Psoas muscle (tissue), 8 donors: ENCODE results near the gene CA10. TPM values are rescaled to one million over a fixed set of nuclear protein-coding genes. Genes with fewer than 3 reads are reported as not detected.

Source experiments
- ATAC-seq, 4 donors: fragments of 200-7000 bp; cut with Tn5 transposase; one replicate each; pipeline ENCODE4 v1.9.1; 2020; ENCODE audit warnings: moderate library complexity in 3 of 4, mild to moderate bottlenecking in 2 of 4
- DNase-seq, 2 donors: peaks; one replicate each; pipeline ENCODE4 v3.0.0-alpha.2; 2020
- H3K27ac ChIP-seq: fragments of 200-600 bp; one replicate; pipeline ENCODE4 v1.8.0; 2022
- H3K27me3 ChIP-seq, 3 donors: fragments of 200-600 bp in 1 of 3; one replicate each; pipeline versions ENCODE4 v1.6.1 to v1.8.0; 2013 to 2022; ENCODE audit warnings: low read length in 2 of 3, mild to moderate bottlenecking in 2 of 3, moderate library complexity in 1 of 3; ENCODE audit not compliant: insufficient read depth in 3 of 3
- H3K36me3 ChIP-seq, 2 donors: fragments of 200-600 bp in 1 of 2; one replicate each; pipeline versions ENCODE4 v1.6.1 to v1.8.0; 2013 to 2022; ENCODE audit warnings: low read depth in 1 of 2, mild to moderate bottlenecking in 1 of 2, moderate library complexity in 1 of 2; ENCODE audit not compliant: insufficient read depth in 1 of 2
- H3K4me1 ChIP-seq: fragments of 200-600 bp; one replicate; pipeline ENCODE4 v1.8.0; 2022
- H3K4me3 ChIP-seq: fragments of 200-600 bp; one replicate; pipeline ENCODE4 v1.8.0; 2022; ENCODE audit warnings: mild to moderate bottlenecking
- H3K9me3 ChIP-seq: fragments of 200-600 bp; one replicate; pipeline ENCODE4 v1.8.0; 2022
- WGBS, 3 donors: extraction: QIAGEN DNeasy Blood & Tissue Kit; methylation state at CpG; one replicate each; pipeline versions ENCODE4 v1.1.6 to v1.1.7; 2013; 5-methylcytosine and 5-hydroxymethylcytosine counted together
- intact Hi-C, 2 donors: fragments of 100-400 bp; cut with DNase I; formaldehyde crosslinking; loops; one replicate each; pipeline versions ENCODE4 v1.11.0 to v1.14.2; 2022
- polyA plus RNA-seq, 3 donors: library from polyadenylated mRNA; stranded (reverse); fragments of 200-250 nt; gene quantifications; one replicate each; pipeline ENCODE4 v1.2.3, GENCODE V29; 2013
- total RNA-seq, 4 donors: library from RNA; stranded (reverse); fragmentation: NEBNext Ultra II Directional in 2 of 4; extraction: Animal tissue kit (Norgen Biotek cat#: 25700) in 2 of 4; gene quantifications; one replicate each; pipeline versions ENCODE4 v1.2.1 to v1.2.4, GENCODE V29; 2021 to 2023
- TF ChIP-seq, protein P1 (sequence below): fragments of 200-600 bp; IDR thresholded peaks from one replicate; pipeline ENCODE4 v1.8.0; 2022; ENCODE audit warnings: antibody characterized with exemption
- donor health status: healthy with polysubstance abuse.
- donor health status: DM: no; HTN: no; CAD: no; lungs with moderate emphysema.
- donor health status: Bipolar disorder and iron deficiency.
- donor health status: healthy.
- donor health status: DM: yes; HTN: yes; CAD: no.
- donor health status: DM: no; HTN: no; CAD: no.
- donor health status: DM: no; HTN: no; CAD: no.
- donor health status: DM: yes; HTN: yes; CAD: no.

CA10 gene
- total and polyA plus RNA-seq, 7 donors: 0.03 to 0.04 TPM; not detected in 5

DNA sequence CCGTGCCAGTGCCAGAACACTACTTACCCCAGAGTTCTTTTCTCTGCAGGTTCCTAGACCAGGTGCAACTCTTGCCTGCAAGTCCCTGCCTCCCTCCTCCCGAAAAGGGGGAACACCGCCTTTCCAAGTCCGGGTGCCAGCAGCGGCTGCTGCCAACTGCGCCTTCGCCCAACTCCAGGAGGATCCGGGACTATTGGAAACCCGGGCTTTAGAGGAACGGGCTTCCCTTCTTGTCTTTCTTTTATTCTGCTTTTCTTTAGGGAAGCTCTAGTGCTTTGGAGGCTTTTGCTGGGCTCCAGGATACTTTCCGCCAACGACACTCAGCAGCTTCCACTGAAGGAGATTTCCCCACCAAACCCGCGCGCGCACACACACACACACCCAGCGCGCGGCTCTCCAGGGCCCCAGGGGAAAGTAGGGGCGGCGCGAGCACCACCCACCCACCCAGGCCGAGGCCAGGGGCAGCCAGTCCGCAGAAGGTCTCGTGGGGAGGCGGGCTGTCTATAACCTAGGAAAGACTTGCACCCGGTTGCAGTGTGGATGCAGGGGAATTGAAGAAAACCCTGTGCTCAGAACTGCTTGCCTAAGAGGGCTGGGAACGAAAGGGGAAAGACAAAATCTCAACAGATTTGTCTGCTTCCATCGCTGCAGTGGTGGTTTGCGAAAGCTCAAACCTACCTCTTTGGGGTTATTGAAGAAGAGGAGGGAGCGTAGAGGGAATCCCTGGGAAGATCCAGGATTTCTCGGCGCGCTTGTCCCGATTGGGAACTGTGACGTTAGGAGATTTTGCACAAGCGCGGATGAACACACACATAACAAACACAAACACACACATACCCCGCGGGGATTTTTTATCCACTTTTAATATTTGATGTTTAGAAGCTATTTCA lies 977 bp upstream of the CA10 start:
- Histone ChIP-seq H3K9me3 (no peaks in the 10 kb centered on the region), H3K36me3 (no peaks in the 10 kb centered on the region), H3K27me3 (peaks cover 11 to 43% (median 31%) of the 10 kb centered on the region in 3 donors), H3K27ac (no peak overlapping the region), H3K4me1 (no peaks in the 10 kb centered on the region), H3K4me3 (peak overlapping the region; percentile 50)
- WGBS, 3 donors: 3 to 6% (median 5%) methylated on average over 40 of the region's 40 CpGs
- DNase-seq (peak in 1 of 2 donors; percentile 33), ATAC-seq (no peak)
- TF ChIP-seq, protein P1, sequence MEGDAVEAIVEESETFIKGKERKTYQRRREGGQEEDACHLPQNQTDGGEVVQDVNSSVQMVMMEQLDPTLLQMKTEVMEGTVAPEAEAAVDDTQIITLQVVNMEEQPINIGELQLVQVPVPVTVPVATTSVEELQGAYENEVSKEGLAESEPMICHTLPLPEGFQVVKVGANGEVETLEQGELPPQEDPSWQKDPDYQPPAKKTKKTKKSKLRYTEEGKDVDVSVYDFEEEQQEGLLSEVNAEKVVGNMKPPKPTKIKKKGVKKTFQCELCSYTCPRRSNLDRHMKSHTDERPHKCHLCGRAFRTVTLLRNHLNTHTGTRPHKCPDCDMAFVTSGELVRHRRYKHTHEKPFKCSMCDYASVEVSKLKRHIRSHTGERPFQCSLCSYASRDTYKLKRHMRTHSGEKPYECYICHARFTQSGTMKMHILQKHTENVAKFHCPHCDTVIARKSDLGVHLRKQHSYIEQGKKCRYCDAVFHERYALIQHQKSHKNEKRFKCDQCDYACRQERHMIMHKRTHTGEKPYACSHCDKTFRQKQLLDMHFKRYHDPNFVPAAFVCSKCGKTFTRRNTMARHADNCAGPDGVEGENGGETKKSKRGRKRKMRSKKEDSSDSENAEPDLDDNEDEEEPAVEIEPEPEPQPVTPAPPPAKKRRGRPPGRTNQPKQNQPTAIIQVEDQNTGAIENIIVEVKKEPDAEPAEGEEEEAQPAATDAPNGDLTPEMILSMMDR: no peak
- intact Hi-C loops: no loop called here

DNA sequence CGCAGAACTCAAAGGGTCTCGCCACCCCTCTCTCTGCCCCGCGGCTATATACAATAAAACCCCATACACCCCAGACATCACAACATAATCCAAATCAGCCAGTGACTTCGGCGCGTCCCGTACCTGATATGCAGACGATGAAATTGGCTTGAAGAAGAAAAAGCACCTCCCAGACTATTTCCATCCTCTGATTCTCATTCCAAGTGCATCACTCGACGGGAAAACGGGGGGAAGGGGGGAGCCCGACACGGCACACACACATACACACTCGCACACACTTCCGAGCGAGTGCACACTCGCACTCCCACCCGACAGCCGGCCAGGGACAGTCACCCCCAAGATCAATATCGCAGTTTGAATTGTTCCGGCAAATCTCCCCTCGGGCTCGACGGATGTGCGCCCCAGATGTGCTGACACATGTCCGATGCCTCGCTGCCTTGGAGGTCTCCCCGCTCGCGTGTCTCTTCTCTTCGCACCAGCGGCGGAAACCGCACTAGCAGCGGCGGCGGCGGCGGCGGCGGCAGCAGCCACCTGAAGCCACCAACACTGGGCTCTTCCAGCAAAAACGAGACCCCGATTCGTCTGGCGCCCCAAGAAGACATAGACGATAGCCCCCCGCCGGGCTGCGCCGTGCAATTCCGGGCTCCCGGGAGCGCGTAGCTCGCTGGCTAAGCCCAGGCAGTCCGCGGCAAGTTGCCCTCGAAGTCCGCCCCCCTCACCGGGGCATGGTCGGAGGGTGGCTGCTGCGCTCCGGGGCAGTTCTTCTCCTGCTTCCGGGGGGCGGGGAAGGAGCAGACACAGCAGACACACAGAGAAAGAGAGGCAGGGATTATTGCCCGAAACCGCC lies 688 bp downstream of the CA10 start:
- Histone ChIP-seq H3K36me3 (no peaks in the 10 kb centered on the region), H3K9me3 (no peaks in the 10 kb centered on the region), H3K4me3 (peak overlapping the region; percentile 50), H3K27ac (no peak overlapping the region), H3K27me3 (peaks cover 13 to 46% (median 31%) of the 10 kb centered on the region in 3 donors), H3K4me1 (no peaks in the 10 kb centered on the region)
- DNase-seq (peak in 1 of 2 donors; percentile 39), ATAC-seq (no peak)
- TF ChIP-seq, protein P1: no peak
- 2% methylated on average over 61 to 68 of the region's 68 CpGs for WGBS, 3 donors
- intact Hi-C loops: no loop called here

DNA sequence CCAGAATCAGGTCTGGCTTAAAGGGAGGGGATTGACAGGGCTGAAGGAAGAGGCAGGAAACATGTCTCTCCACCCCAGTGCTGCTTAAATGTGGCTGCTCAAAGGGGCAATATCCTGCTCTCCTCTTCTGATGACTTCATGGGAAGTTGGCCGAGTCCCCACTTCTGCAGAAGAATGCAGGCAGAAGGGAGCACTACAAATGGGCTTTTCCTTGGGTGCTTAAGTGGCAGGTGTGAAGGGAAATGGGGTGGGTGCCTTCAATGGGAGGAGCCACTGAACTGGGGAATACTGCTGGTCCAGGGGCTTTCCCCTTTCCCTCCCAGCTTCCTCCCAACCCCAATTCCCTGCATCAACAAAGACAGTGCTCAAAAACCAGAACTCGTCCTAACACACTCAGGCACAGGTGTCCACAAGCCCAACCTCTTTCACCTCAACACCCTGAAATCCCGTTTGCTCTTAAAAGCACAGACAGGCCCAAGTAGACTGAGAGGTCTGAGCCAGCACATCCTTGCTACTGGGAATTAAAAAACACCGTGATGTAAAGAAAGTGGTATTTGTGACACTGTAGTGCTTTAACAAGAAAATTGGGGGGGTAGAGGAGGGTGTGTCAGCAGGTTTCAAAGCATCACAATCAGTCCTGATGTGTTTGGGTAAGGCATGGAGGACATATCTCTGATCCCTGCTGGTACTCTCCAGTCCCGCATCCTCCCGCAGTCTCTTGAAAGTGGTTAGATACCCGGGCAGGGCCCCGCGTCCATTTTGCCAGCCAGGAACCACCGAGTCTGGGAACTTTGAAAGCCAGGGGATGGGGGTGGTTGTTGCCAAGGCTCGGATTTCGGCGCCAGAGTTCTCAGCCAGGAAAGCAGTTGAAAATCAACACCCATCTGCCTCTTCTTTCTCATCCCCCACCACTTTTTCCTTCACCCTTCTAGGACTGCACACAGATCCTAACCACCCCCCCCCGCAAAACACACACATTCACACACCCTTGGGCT lies 1.6 kb downstream of the CA10 start:
- Histone ChIP-seq H3K27ac (no peak overlapping the region), H3K4me1 (no peaks in the 10 kb centered on the region), H3K4me3 (no peak overlapping the region), H3K9me3 (no peaks in the 10 kb centered on the region), H3K27me3 (peaks cover 13 to 46% (median 31%) of the 10 kb centered on the region in 3 donors), H3K36me3 (no peaks in the 10 kb centered on the region)
- TF ChIP-seq, protein P1: no peak
- intact Hi-C loops: no loop called here
- ATAC-seq: no peak
- peak in 1 of 2 donors; percentile 30 for DNase-seq
- WGBS, 3 donors: 10 to 13% (median 12%) methylated on average over 14 of the region's 14 CpGs

DNA sequence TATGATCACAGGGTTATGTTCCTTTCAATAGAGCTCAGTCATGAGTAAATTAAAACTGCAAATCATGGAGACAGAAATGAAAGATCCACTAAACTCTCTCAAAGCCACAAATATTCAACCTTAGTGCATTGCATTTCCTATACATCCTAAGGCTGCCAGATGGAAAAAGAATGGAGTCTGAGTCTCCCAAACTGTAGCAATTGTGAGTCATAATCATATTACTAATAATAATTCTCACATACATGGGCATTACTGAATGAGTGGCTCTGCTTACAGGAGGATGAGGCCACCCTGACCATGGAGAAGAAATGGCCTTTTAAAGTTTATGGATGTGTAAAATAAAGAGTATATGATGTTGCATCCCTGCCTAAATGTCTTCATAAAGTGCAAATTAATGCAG lies 3.2 kb downstream of the CA10 start:
- Histone ChIP-seq H3K4me3 (no peak overlapping the region), H3K9me3 (no peaks in the 10 kb centered on the region), H3K27me3 (peaks cover 11 to 43% (median 30%) of the 10 kb centered on the region in 3 donors), H3K4me1 (no peaks in the 10 kb centered on the region), H3K27ac (no peak overlapping the region), H3K36me3 (no peaks in the 10 kb centered on the region)
- intact Hi-C loops: no loop called here
- ATAC-seq (no peak), DNase-seq (no peak)
- TF ChIP-seq, protein P1: no peak
